Measurements from ENCODE around the gene SCYL2. TPM values are rescaled to one million over a fixed set of nuclear protein-coding genes. Genes with fewer than 3 reads are reported as not detected.

Gene SCYL2
- 16.8 to 22.3 TPM (median 19.7 TPM) in 5 replicates for total RNA-seq (2022; extraction: Qiagen RNA extraction)

GRCh38 chr12:100266835-100267602 lies at the start of gene SCYL2, which contains the start of gene DEPDC4:
TSS of gene SCYL2 (plus strand) at chr12:100267177. CDS start at chr12:100282971, 15,794 bp downstream.
TSS of gene DEPDC4 (minus strand) at chr12:100267079. CDS start at chr12:100267076, 3 bp downstream.

DNA sequence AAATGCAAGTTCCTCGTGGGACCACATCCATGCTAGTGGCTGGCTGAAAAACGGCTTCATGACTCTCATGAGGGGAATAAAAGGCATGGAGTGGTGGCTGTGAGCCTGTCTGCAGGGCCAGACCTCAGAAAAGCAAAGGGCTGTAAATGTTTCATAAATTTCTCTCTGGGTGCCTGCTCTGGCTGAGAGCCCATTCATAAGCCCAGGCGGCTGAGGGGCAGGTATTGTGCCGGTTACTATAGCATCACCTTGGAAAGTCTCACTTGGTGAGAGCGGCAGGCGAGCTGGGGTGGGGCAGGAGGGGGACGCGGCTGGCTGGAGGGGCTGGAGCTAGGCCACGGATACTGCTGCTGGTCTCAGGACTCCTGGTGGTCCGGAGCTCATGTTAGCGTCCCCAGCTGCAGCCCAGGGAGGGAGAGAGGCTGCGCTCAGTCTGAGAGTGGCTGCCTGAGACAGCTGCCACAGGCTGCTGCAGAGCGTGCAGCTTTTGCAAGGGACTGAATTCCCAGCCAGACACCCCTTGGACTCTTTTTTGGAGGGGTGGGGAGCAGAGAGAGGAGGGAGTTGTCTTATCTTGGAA lies 89.8 kb downstream of the SCYL2 start, which contains the start of gene SLC17A8:
Gene SLC17A8, plus strand, starts transcription at position 431 of the 580 bp plus-strand sequence. CDS start 318 bp downstream, outside the sequence.

Other genes starting within 250 kb of the SCYL2 start
- 10.3 to 12.8 TPM (median 12.1 TPM) in 5 replicates for gene BLTP3B, start 124.3 kb upstream of the SCYL2 start, total RNA-seq (2022; extraction: Qiagen RNA extraction)
- 20.7 to 40.5 TPM (median 23.7 TPM) in 5 replicates for gene ACTR6, start 66.4 kb upstream of the SCYL2 start, total RNA-seq (2022; extraction: Qiagen RNA extraction)
- 1.2 to 1.8 TPM (median 1.3 TPM) in 5 replicates for gene DEPDC4, start 98 bp upstream of the SCYL2 start, total RNA-seq (2022; extraction: Qiagen RNA extraction)
- gene SLC17A8, start 89.9 kb downstream of the SCYL2 start, total RNA-seq (2022; extraction: Qiagen RNA extraction): 0.07 TPM in 1 of 5 replicates, not detected in the others
- 0.05 to 0.38 TPM (median 0.06 TPM) in 5 replicates for gene NR1H4, start 206.7 kb downstream of the SCYL2 start, total RNA-seq (2022; extraction: Qiagen RNA extraction)